Small intestine (tissue), 7 donors: ENCODE data around the gene MYO3B. TPM values are rescaled to one million over a fixed set of nuclear protein-coding genes. Genes with fewer than 3 reads are reported as not detected.

Experiments used
- DNase-seq, 2 donors: peaks; one replicate each; pipeline versions ENCODE4 v3.0.0 to v3.0.0-alpha.2; 2013
- FAIRE-seq: peaks from 2 replicates; lab custom pipeline; 2012; peaks lifted over from hg19 to GRCh38; lab: Jason Lieb, UNC
- H3K27ac ChIP-seq, 3 donors: one replicate each; pipeline ENCODE4 v1.5.1; 2013; ENCODE audit warnings: low read length in 2 of 3, mild to moderate bottlenecking in 2 of 3, control low read depth in 1 of 3, inconsistent platforms in 1 of 3, low read depth in 1 of 3, moderate library complexity in 1 of 3
- H3K27me3 ChIP-seq, 3 donors: one replicate each; pipeline ENCODE4 v1.6.1; 2013; ENCODE audit warnings: low read length in 3 of 3, inconsistent platforms in 1 of 3; ENCODE audit not compliant: control insufficient read depth in 3 of 3, insufficient read depth in 3 of 3
- H3K36me3 ChIP-seq, 3 donors: one replicate each; pipeline ENCODE4 v1.6.1; 2013; ENCODE audit warnings: low read length in 3 of 3, inconsistent platforms in 1 of 3, low read depth in 1 of 3, mild to moderate bottlenecking in 1 of 3, moderate library complexity in 1 of 3; ENCODE audit not compliant: control insufficient read depth in 3 of 3, insufficient read depth in 2 of 3
- H3K4me1 ChIP-seq, 3 donors: one replicate each; pipeline ENCODE4 v1.6.1; 2013; ENCODE audit warnings: low read length in 2 of 3, inconsistent platforms in 1 of 3, low read depth in 1 of 3, mild to moderate bottlenecking in 1 of 3, moderate library complexity in 1 of 3; ENCODE audit not compliant: control insufficient read depth in 3 of 3, insufficient read depth in 2 of 3
- H3K4me3 ChIP-seq, 3 donors: one replicate each; pipeline ENCODE4 v1.5.1; 2013; ENCODE audit warnings: low read length in 3 of 3, control low read depth in 1 of 3, inconsistent platforms in 1 of 3, low read depth in 1 of 3, mild to moderate bottlenecking in 1 of 3, moderate library complexity in 1 of 3
- H3K9me3 ChIP-seq, 2 donors: one replicate each; pipeline ENCODE4 v1.6.1; 2013; ENCODE audit warnings: low read depth in 1 of 2, low read length in 1 of 2; ENCODE audit not compliant: control insufficient read depth in 2 of 2, insufficient read depth in 1 of 2
- WGBS, 3 donors: extraction: QIAGEN DNeasy Blood & Tissue Kit; methylation state at CpG; one replicate each; pipeline ENCODE4 v1.1.7; 2013; 5-methylcytosine and 5-hydroxymethylcytosine counted together
- polyA plus RNA-seq, 4 donors: library from polyadenylated mRNA; stranded (reverse) in 3 of 4; unstranded in 1 of 4; fragments of 200-250 nt in 3 of 4; fragments of 120-200 nt in 1 of 4; gene quantifications; one replicate each; pipeline versions ENCODE4 v1.2.1 to v1.2.3, GENCODE V29; 2013
- donor health status: healthy with polysubstance abuse.
- donor health status: control.
- donor health status: control.
- donor health status: Bipolar disorder and iron deficiency.
- donor health status: healthy.

The MYO3B gene
- polyA plus RNA-seq, 4 donors, result 0.03 to 0.81 TPM; not detected in 2

GRCh38 chr2:170365686-170366085 lies 187.7 kb downstream of the MYO3B start:
- WGBS, 3 donors, result 56 to 90% (median 67%) methylated on average over 3 of the region's 3 CpGs
- H3K4me1 ChIP-seq, result no peaks in the 10 kb centered on the region
- DNase-seq (no peak), FAIRE-seq (no peak)
- no peak overlapping the region for H3K4me3 ChIP-seq
- no peaks in the 10 kb centered on the region for H3K9me3 ChIP-seq
- peaks cover 0 to 26% (median 2%) of the 10 kb centered on the region in 3 donors for H3K27me3 ChIP-seq
- no peak overlapping the region for H3K27ac ChIP-seq
- H3K36me3 ChIP-seq, result no peaks in the 10 kb centered on the region

GRCh38 chr2:170368370-170368769 lies 190.4 kb downstream of the MYO3B start:
- no peaks in the 10 kb centered on the region for H3K4me1 ChIP-seq
- H3K27ac ChIP-seq, result no peak overlapping the region
- H3K9me3 ChIP-seq, result no peaks in the 10 kb centered on the region
- no peak overlapping the region for H3K4me3 ChIP-seq
- no peak for DNase-seq
- FAIRE-seq, result no peak
- WGBS, 3 donors, result 43 to 55% (median 53%) methylated on average over 5 of the region's 5 CpGs
- no peaks in the 10 kb centered on the region for H3K36me3 ChIP-seq
- peaks cover 0 to 30% (median 2%) of the 10 kb centered on the region in 3 donors for H3K27me3 ChIP-seq

- no peak for DNase-seq
- Histone ChIP-seq H3K36me3 (no peaks in the 10 kb centered on the region), H3K9me3 (no peaks in the 10 kb centered on the region), H3K4me3 (no peak overlapping the region), H3K4me1 (no peaks in the 10 kb centered on the region), H3K27me3 (peaks cover 0 to 32% (median 2%) of the 10 kb centered on the region in 3 donors), H3K27ac (no peak overlapping the region)
- no peak for FAIRE-seq
- WGBS, 3 donors, result 32 to 71% (median 59%) methylated on average over 2 of the region's 2 CpGs
Observed at GRCh38 chr2:170369228-170369627, 191.3 kb downstream of the MYO3B start.

GRCh38 chr2:170369894-170370293 lies 191.9 kb downstream of the MYO3B start:
- 9 to 20% (median 19%) methylated on average over 1 of the region's 1 CpG for WGBS, 3 donors
- no peaks in the 10 kb centered on the region for H3K9me3 ChIP-seq
- no peaks in the 10 kb centered on the region for H3K36me3 ChIP-seq
- FAIRE-seq, result peak; percentile 33
- H3K27ac ChIP-seq, result no peak overlapping the region
- H3K27me3 ChIP-seq, result peaks cover 0 to 33% (median 2%) of the 10 kb centered on the region in 3 donors
- DNase-seq, result peak; percentile 14 to 41
- no peaks in the 10 kb centered on the region for H3K4me1 ChIP-seq
- no peak overlapping the region for H3K4me3 ChIP-seq

GRCh38 chr2:170371231-170371998 lies 193.5 kb downstream of the MYO3B start:
- no peak for FAIRE-seq
- WGBS, 3 donors, result 62 to 76% (median 63%) methylated on average over 6 of the region's 6 CpGs
- no peak overlapping the region for H3K27ac ChIP-seq

GRCh38 chr2:170375192-170375591 lies 197.2 kb downstream of the MYO3B start:
- no peak overlapping the region for H3K27ac ChIP-seq
- H3K36me3 ChIP-seq, result no peaks in the 10 kb centered on the region
- DNase-seq (no peak), FAIRE-seq (no peak)
- H3K4me1 ChIP-seq, result no peaks in the 10 kb centered on the region
- H3K4me3 ChIP-seq, result no peak overlapping the region
- H3K9me3 ChIP-seq, result no peaks in the 10 kb centered on the region
- peaks cover 0 to 18% (median 0%) of the 10 kb centered on the region in 3 donors for H3K27me3 ChIP-seq
- WGBS, 3 donors, result 23 to 60% (median 24%) methylated on average over 5 of the region's 5 CpGs

More at GRCh38 chr2:170371231-170371998, 193.5 kb downstream of the MYO3B start:
- H3K4me1 ChIP-seq, result no peaks in the 10 kb centered on the region
- peaks cover 0 to 24% (median 0%) of the 10 kb centered on the region in 3 donors for H3K27me3 ChIP-seq
- no peaks in the 10 kb centered on the region for H3K36me3 ChIP-seq
- no peaks in the 10 kb centered on the region for H3K9me3 ChIP-seq
- no peak for DNase-seq
- no peak overlapping the region for H3K4me3 ChIP-seq

GRCh38 chr2:170377500-170378207 lies 199.7 kb downstream of the MYO3B start:
- DNase-seq, result no peak
- no peaks in the 10 kb centered on the region for H3K4me1 ChIP-seq
- H3K27ac ChIP-seq, result no peak overlapping the region
- peaks cover 0 to 16% (median 0%) of the 10 kb centered on the region in 3 donors for H3K27me3 ChIP-seq
- no peak overlapping the region for H3K4me3 ChIP-seq
- no peaks in the 10 kb centered on the region for H3K9me3 ChIP-seq
- H3K36me3 ChIP-seq, result no peaks in the 10 kb centered on the region
- 58 to 67% (median 63%) methylated on average over 8 of the region's 8 CpGs for WGBS, 3 donors
- FAIRE-seq, result no peak

- no peaks in the 10 kb centered on the region for H3K36me3 ChIP-seq
- H3K9me3 ChIP-seq, result no peaks in the 10 kb centered on the region
- H3K4me1 ChIP-seq, result no peaks in the 10 kb centered on the region
- H3K4me3 ChIP-seq, result no peak overlapping the region
- peaks cover 0 to 13% (median 3%) of the 10 kb centered on the region in 3 donors for H3K27me3 ChIP-seq
- DNase-seq, result no peak
- WGBS, 3 donors, result 70 to 77% (median 76%) methylated on average over 4 of the region's 4 CpGs
- FAIRE-seq, result no peak
- no peak overlapping the region for H3K27ac ChIP-seq
Observed at GRCh38 chr2:170380267-170380666, 202.3 kb downstream of the MYO3B start.
